Measurements from ENCODE around the gene ATP9B.
A peak's percentile ranks its signal among the peaks of the same experiment; 100 is the strongest.

The ATP9B gene

DNA sequence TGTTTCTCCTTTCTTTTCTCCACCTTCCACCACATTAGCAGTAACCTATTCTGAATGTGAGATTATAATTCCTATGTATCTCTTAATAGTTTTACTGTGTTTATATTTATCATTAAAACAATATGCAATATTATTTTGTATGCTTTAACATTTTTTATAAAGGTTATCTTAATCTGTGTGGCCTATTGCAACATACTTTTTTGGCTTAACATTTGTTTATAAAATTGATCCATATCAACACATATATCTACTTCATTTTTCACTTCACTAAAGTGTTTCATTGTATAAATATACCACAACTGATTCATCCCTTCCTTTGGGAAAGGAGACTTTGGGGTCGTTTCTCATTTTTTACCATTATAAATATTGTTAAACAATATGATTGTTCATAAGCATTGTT, 48.6 kb downstream of the ATP9B start:
- H3K36me3 ChIP-seq (replicated peaks; ENCODE audit: insufficient read depth, low read length), result 0 out of 2 replicates have a peak, but pooled peaks cover 3% of the 10 kb centered on the region
- H3K4me2 ChIP-seq (ENCODE audit: low read depth, low read length), result no peak overlapping the region
- DNase-seq, result no peak
- H3K79me2 ChIP-seq (ENCODE audit: low read length), result no peaks in the 10 kb centered on the region
- no peak overlapping the region for H2AFZ ChIP-seq (ENCODE audit: low read length)
- H3F3A ChIP-seq (ENCODE audit: insufficient read depth, low read length), result no peaks in the 10 kb centered on the region
- peaks cover 6% of the 10 kb centered on the region; the same call in 1 of the 2 replicates for H3K4me1 ChIP-seq (ENCODE audit: low read length)
- H4K20me1 ChIP-seq (ENCODE audit: insufficient read depth, low read length), result no peaks in the 10 kb centered on the region
- H3K27ac ChIP-seq (ENCODE audit: low read length), result no peak overlapping the region
- H3K9me3 ChIP-seq (replicated peaks; ENCODE audit: insufficient read depth, low read length), result no peaks in the 10 kb centered on the region
- H3K9me2 ChIP-seq (replicated peaks; ENCODE audit: insufficient read depth, low read length), result no peaks in the 10 kb centered on the region
- TF ChIP-seq EZH2phosphoT487 (IDR thresholded peaks at IDR 0.05; ENCODE audit: low read length), result no peak
- no peak for TF ChIP-seq EZH2 (optimal IDR thresholded peaks at IDR 0.05; ENCODE audit: low read depth, low read length)
- TF ChIP-seq, protein P1, sequence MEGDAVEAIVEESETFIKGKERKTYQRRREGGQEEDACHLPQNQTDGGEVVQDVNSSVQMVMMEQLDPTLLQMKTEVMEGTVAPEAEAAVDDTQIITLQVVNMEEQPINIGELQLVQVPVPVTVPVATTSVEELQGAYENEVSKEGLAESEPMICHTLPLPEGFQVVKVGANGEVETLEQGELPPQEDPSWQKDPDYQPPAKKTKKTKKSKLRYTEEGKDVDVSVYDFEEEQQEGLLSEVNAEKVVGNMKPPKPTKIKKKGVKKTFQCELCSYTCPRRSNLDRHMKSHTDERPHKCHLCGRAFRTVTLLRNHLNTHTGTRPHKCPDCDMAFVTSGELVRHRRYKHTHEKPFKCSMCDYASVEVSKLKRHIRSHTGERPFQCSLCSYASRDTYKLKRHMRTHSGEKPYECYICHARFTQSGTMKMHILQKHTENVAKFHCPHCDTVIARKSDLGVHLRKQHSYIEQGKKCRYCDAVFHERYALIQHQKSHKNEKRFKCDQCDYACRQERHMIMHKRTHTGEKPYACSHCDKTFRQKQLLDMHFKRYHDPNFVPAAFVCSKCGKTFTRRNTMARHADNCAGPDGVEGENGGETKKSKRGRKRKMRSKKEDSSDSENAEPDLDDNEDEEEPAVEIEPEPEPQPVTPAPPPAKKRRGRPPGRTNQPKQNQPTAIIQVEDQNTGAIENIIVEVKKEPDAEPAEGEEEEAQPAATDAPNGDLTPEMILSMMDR (IDR thresholded peaks at IDR 0.05; ENCODE audit: low read length), result no peak
- no peak overlapping the region for H3K9ac ChIP-seq (ENCODE audit: low read length)
- H3K4me3 ChIP-seq (ENCODE audit: low read length), result no peak overlapping the region
- no peaks in the 10 kb centered on the region for H3K27me3 ChIP-seq (replicated peaks; ENCODE audit: insufficient read depth, low read length)

DNA sequence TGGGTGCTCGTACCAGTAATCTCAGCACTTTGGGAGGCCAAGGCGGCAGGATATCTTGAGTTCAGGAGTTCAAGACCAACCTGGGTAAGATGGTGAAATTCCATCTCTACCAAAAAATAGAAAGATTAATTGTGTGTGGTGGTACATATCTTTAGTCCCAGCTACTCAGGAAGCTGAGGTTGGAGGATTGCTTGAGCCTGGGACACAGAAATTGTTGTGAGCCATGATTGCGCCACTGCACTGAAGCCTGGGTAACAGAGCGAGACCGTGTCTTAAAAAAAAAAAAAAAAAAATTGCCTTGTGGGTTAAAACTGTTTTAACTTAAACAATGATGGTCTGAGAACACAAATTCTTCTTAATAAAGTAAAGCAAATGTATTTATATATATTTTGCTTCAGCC, 49.6 kb downstream of the ATP9B start:
- Histone ChIP-seq H3F3A (ENCODE audit: insufficient read depth, low read length) (no peaks in the 10 kb centered on the region), H2AFZ (ENCODE audit: low read length) (no peak overlapping the region), H3K36me3 (replicated peaks; ENCODE audit: insufficient read depth, low read length) (0 out of 2 replicates have a peak, but pooled peaks cover 3% of the 10 kb centered on the region), H3K4me3 (ENCODE audit: low read length) (no peak overlapping the region), H3K9ac (ENCODE audit: low read length) (no peak overlapping the region), H4K20me1 (ENCODE audit: insufficient read depth, low read length) (no peaks in the 10 kb centered on the region), H3K79me2 (ENCODE audit: low read length) (no peaks in the 10 kb centered on the region), H3K27me3 (replicated peaks; ENCODE audit: insufficient read depth, low read length) (no peaks in the 10 kb centered on the region), H3K4me1 (ENCODE audit: low read length) (peaks cover 6% of the 10 kb centered on the region; the same call in 1 of the 2 replicates), H3K4me2 (ENCODE audit: low read depth, low read length) (no peak overlapping the region), H3K27ac (ENCODE audit: low read length) (no peak overlapping the region), H3K9me3 (replicated peaks; ENCODE audit: insufficient read depth, low read length) (no peaks in the 10 kb centered on the region), H3K9me2 (replicated peaks; ENCODE audit: insufficient read depth, low read length) (no peaks in the 10 kb centered on the region)
- DNase-seq, result no peak
- TF ChIP-seq EZH2phosphoT487 (IDR thresholded peaks at IDR 0.05; ENCODE audit: low read length) (no peak), EZH2 (optimal IDR thresholded peaks at IDR 0.05; ENCODE audit: low read depth, low read length) (no peak)
- TF ChIP-seq, protein P1 (IDR thresholded peaks at IDR 0.05; ENCODE audit: low read length), result no peak

DNA sequence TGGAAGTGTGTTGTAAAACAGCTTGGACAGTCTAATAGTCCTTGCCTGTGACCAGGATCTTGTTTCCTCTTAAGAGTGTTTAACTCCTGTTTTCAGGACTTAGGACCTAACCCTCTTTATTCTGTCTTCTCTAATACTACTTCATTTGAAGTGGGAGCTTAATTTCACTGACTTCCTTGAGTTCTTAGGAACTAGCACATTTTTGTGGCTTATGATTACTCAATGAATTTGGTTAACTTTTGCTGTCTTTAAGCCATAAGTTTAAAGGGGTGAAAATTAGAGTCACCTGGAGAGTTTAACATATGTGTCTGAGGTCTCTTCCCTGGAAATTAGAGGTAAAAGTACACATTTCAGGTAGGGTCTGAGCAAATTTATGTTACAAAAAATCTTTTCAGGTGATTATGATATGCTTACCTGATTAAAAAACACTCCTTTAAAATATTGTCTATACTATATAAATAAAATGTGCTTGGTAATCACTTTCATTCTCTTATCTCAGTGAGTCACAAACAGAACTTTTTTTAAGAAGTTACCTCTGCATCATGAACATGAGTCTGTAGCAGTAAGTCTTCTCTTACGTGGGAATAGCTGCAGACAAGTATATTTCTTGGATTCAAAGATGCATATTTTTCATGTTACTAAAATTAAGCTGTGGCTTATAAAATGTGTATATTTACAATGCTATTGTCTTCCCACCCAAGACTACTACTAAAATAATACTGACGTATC, 52.7 kb downstream of the ATP9B start:
- no peak overlapping the region for H3K4me3 ChIP-seq (ENCODE audit: low read length)
- no peaks in the 10 kb centered on the region for H3F3A ChIP-seq (ENCODE audit: insufficient read depth, low read length)
- peaks cover 3% of the 10 kb centered on the region; the same call in 1 of the 2 replicates for H3K36me3 ChIP-seq (replicated peaks; ENCODE audit: insufficient read depth, low read length)
- peak overlapping the region; percentile 14; the same call in 1 of the 2 replicates for H3K4me2 ChIP-seq (ENCODE audit: low read depth, low read length)
- no peak overlapping the region for H2AFZ ChIP-seq (ENCODE audit: low read length)
- H3K4me1 ChIP-seq (ENCODE audit: low read length), result peaks cover 6% of the 10 kb centered on the region; the same call in 1 of the 2 replicates
- no peaks in the 10 kb centered on the region for H3K9me2 ChIP-seq (replicated peaks; ENCODE audit: insufficient read depth, low read length)
- no peaks in the 10 kb centered on the region for H3K9me3 ChIP-seq (replicated peaks; ENCODE audit: insufficient read depth, low read length)
- no peaks in the 10 kb centered on the region for H3K79me2 ChIP-seq (ENCODE audit: low read length)
- H3K9ac ChIP-seq (ENCODE audit: low read length), result no peak overlapping the region
- no peaks in the 10 kb centered on the region for H3K27me3 ChIP-seq (replicated peaks; ENCODE audit: insufficient read depth, low read length)
- peak; percentile 30 for DNase-seq
- H4K20me1 ChIP-seq (ENCODE audit: insufficient read depth, low read length), result no peaks in the 10 kb centered on the region
- no peak for TF ChIP-seq EZH2phosphoT487 (IDR thresholded peaks at IDR 0.05; ENCODE audit: low read length)
- TF ChIP-seq, protein P1 (IDR thresholded peaks at IDR 0.05; ENCODE audit: low read length), result no peak
- TF ChIP-seq EZH2 (optimal IDR thresholded peaks at IDR 0.05; ENCODE audit: low read depth, low read length), result no peak
- H3K27ac ChIP-seq (ENCODE audit: low read length), result peak overlapping the region; percentile 20; the same call in 1 of the 2 replicates

Data from MM.1S (cell line).